Psoas muscle (tissue), 8 donors: ENCODE measurements around the gene COX6A2. TPM values are rescaled to one million over a fixed set of nuclear protein-coding genes. Genes with fewer than 3 reads are reported as not detected.

ENCODE experiments used
- ATAC-seq, 4 donors: fragments of 200-7000 bp; cut with Tn5 transposase; one replicate each; pipeline ENCODE4 v1.9.1; 2020; ENCODE audit warnings: moderate library complexity in 3 of 4, mild to moderate bottlenecking in 2 of 4
- DNase-seq, 2 donors: peaks; one replicate each; pipeline ENCODE4 v3.0.0-alpha.2; 2020
- H3K27ac ChIP-seq: fragments of 200-600 bp; one replicate; pipeline ENCODE4 v1.8.0; 2022
- H3K27me3 ChIP-seq, 3 donors: fragments of 200-600 bp in 1 of 3; one replicate each; pipeline versions ENCODE4 v1.6.1 to v1.8.0; 2013 to 2022; ENCODE audit warnings: low read length in 2 of 3, mild to moderate bottlenecking in 2 of 3, moderate library complexity in 1 of 3; ENCODE audit not compliant: insufficient read depth in 3 of 3
- H3K36me3 ChIP-seq, 2 donors: fragments of 200-600 bp in 1 of 2; one replicate each; pipeline versions ENCODE4 v1.6.1 to v1.8.0; 2013 to 2022; ENCODE audit warnings: low read depth in 1 of 2, mild to moderate bottlenecking in 1 of 2, moderate library complexity in 1 of 2; ENCODE audit not compliant: insufficient read depth in 1 of 2
- H3K4me1 ChIP-seq: fragments of 200-600 bp; one replicate; pipeline ENCODE4 v1.8.0; 2022
- H3K4me3 ChIP-seq: fragments of 200-600 bp; one replicate; pipeline ENCODE4 v1.8.0; 2022; ENCODE audit warnings: mild to moderate bottlenecking
- H3K9me3 ChIP-seq: fragments of 200-600 bp; one replicate; pipeline ENCODE4 v1.8.0; 2022
- WGBS, 3 donors: extraction: QIAGEN DNeasy Blood & Tissue Kit; methylation state at CpG; one replicate each; pipeline versions ENCODE4 v1.1.6 to v1.1.7; 2013; 5-methylcytosine and 5-hydroxymethylcytosine counted together
- intact Hi-C, 2 donors: fragments of 100-400 bp; cut with DNase I; formaldehyde crosslinking; loops; one replicate each; pipeline versions ENCODE4 v1.11.0 to v1.14.2; 2022
- polyA plus RNA-seq, 3 donors: library from polyadenylated mRNA; stranded (reverse); fragments of 200-250 nt; gene quantifications; one replicate each; pipeline ENCODE4 v1.2.3, GENCODE V29; 2013
- total RNA-seq, 4 donors: library from RNA; stranded (reverse); fragmentation: NEBNext Ultra II Directional in 2 of 4; extraction: Animal tissue kit (Norgen Biotek cat#: 25700) in 2 of 4; gene quantifications; one replicate each; pipeline versions ENCODE4 v1.2.1 to v1.2.4, GENCODE V29; 2021 to 2023
- TF ChIP-seq, protein P1 (sequence below): fragments of 200-600 bp; IDR thresholded peaks from one replicate; pipeline ENCODE4 v1.8.0; 2022; ENCODE audit warnings: antibody characterized with exemption
- donor health status: healthy with polysubstance abuse.
- donor health status: DM: no; HTN: no; CAD: no; lungs with moderate emphysema.
- donor health status: Bipolar disorder and iron deficiency.
- donor health status: healthy.
- donor health status: DM: yes; HTN: yes; CAD: no.
- donor health status: DM: no; HTN: no; CAD: no.
- donor health status: DM: no; HTN: no; CAD: no.
- donor health status: DM: yes; HTN: yes; CAD: no.

Gene COX6A2
- total and polyA plus RNA-seq, 7 donors, result 1,027 to 3,792 (median 1,232) TPM

DNA sequence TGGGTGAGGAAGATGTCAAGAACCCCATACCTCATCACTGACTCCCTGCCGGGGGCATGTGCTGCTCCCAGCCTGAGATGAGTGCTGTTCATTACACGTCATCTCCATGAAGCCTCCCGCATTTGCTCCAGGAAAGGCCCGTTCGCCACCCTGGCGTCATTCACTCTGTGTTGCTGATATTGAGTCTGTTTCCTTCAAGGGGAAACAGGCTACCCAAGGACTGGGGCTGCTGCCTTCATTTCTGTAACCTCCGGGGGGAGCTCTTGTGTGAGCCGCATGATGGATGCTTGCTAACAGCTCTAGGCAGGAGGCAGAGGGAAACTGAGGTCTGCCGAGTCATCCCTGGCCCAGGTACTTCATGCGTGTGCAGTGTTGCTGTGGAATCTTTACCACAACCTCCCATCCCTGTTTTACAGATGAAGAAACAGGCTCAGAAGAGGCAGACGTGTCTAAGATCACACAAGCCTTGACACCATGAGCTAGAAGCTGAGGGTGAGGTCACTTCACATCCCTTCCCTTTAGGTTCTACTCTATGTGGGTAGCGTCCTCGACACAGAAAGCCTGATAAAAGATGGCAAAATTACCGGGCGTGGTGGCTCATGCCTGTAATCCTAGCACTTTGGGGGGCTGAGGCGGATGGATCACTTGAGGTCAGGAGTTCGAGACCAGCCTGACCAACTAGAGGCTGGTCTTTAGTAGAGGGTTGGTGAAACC is 27.6 kb upstream of the COX6A2 start:
- H3K27ac ChIP-seq, result peak overlapping the region; percentile 100
- DNase-seq, result peak in 1 of 2 donors; percentile 48

DNA sequence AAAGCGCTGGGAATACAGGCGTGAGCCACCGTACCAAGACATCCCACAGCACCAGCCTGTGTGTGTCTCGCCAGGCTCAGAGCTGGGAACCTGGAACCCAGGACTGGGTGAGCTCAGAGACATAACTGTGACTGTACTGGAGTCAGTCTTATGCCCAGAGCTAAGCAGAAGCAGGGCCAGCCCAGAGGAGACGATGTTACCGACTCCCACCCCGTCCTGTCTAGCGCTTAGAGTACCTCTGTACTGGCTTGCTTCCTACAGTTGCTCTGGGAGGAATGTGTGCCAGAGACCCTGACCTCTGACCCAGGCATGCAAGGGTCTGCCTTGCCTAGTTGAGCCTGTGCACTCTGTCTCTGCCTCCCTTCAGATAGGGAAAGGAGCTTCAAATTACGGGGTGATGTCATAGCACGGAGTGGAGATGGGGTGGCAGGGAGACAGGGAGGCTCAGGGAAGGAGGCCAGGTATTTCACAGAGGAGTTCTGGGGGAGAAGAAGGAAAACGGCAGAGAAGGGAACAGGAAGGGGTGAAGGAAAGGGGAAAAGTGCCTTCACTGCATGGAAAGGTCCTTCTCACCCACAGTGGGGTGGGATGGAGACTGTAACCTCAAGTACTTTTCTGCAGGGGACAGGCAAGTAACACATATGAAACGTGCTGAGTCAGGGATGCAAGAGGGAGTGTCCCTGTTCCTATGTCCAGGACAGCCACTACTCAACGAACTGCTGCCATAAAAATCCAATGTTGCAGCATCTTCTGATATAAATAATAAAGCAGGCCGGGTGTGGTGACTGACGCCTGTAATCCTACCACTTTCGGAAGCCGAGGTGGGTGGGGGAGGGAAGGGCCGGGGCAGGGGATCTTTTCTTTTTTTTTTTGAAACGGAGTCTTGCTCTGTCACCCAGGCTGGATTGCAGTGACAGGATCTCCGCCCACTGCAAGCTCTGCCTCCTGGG is 25.4 kb upstream of the COX6A2 start:
- H3K4me3 ChIP-seq, result peak overlapping the region; percentile 49
- 29 to 46% (median 30%) methylated on average over 20 of the region's 20 CpGs for WGBS, 3 donors

More for the DNA sequence above, 27.6 kb upstream of the COX6A2 start:
- H3K27me3 ChIP-seq, result no peaks in the 10 kb centered on the region
- intact Hi-C loops, result loop anchor here in 1 of 2 donors (10.0 kb wide), 1 partner anchor 241 kb away; the partner anchor contains the start of genes PYDC1 and TRIM72
- H3K4me3 ChIP-seq, result peak overlapping the region; percentile 98
- H3K9me3 ChIP-seq, result no peaks in the 10 kb centered on the region
- ATAC-seq, result no peak
- peaks cover under 1 to 3% of the 10 kb centered on the region in 2 donors for H3K36me3 ChIP-seq
- WGBS, 3 donors, result 67 to 76% (median 69%) methylated on average over 17 of the region's 17 CpGs
- H3K4me1 ChIP-seq, result peaks cover 75% of the 10 kb centered on the region
- TF ChIP-seq, protein P1, sequence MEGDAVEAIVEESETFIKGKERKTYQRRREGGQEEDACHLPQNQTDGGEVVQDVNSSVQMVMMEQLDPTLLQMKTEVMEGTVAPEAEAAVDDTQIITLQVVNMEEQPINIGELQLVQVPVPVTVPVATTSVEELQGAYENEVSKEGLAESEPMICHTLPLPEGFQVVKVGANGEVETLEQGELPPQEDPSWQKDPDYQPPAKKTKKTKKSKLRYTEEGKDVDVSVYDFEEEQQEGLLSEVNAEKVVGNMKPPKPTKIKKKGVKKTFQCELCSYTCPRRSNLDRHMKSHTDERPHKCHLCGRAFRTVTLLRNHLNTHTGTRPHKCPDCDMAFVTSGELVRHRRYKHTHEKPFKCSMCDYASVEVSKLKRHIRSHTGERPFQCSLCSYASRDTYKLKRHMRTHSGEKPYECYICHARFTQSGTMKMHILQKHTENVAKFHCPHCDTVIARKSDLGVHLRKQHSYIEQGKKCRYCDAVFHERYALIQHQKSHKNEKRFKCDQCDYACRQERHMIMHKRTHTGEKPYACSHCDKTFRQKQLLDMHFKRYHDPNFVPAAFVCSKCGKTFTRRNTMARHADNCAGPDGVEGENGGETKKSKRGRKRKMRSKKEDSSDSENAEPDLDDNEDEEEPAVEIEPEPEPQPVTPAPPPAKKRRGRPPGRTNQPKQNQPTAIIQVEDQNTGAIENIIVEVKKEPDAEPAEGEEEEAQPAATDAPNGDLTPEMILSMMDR, result peak; percentile 9

DNA sequence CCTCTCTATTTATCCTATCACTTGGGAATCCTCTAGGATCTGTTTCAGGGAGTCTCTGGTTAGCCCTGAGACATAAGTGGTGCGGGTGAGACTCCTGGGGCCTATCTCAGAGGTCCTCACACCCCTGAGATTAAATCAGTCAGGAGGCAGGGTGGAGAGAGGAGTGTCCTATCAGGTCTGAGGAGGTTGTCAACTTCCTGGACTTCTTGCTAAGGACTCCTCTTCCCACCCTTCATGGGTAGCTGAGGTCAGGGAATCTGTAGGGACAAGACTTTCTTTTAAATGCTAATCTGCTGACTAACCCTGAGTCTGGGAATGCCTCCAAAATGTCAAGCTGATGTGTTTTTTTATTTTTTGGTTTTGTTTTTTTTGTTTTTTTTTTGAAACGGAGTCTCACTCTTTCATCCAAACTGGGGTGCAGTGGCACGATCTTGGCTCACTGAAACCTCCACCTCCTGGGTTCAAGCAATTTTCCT is 24.5 kb upstream of the COX6A2 start:
- H3K4me1 ChIP-seq, result peaks cover 62% of the 10 kb centered on the region
- H3K36me3 ChIP-seq, result peaks cover 0 to 3% of the 10 kb centered on the region in 2 donors
- TF ChIP-seq, protein P1, result no peak
- DNase-seq (peak in 1 of 2 donors; percentile 41), ATAC-seq (peak in 3 of 4 donors; percentile 27 to 48 (median 29))
- 53 to 70% (median 61%) methylated on average over 3 of the region's 3 CpGs for WGBS, 3 donors
- H3K4me3 ChIP-seq, result peak overlapping the region; percentile 49
- H3K27me3 ChIP-seq, result no peaks in the 10 kb centered on the region
- no peaks in the 10 kb centered on the region for H3K9me3 ChIP-seq
- intact Hi-C loops, result loop anchor here (5.0 to 10.0 kb wide), 2 partner anchors 238 to 345 kb away; partner anchors contain the start of genes BCKDK (in 1 of the 2), PYDC1 (in 1 of the 2) and TRIM72 (in 1 of the 2)
- peak overlapping the region; percentile 100 for H3K27ac ChIP-seq

More for the DNA sequence above, 25.4 kb upstream of the COX6A2 start:
- intact Hi-C loops, result loop anchor here (5.0 to 10.0 kb wide), 2 partner anchors 239 to 346 kb away; partner anchors contain the start of genes BCKDK (in 1 of the 2), PYDC1 (in 1 of the 2) and TRIM72 (in 1 of the 2)
- Histone ChIP-seq H3K36me3 (peaks cover 0 to 3% of the 10 kb centered on the region in 2 donors), H3K9me3 (no peaks in the 10 kb centered on the region), H3K27ac (peak overlapping the region; percentile 100), H3K27me3 (no peaks in the 10 kb centered on the region), H3K4me1 (peaks cover 67% of the 10 kb centered on the region)
- peak; percentile 58 to 77 (median 74) for ATAC-seq
- DNase-seq, result peak; percentile 77 to 87
- TF ChIP-seq, protein P1, result no peak

DNA sequence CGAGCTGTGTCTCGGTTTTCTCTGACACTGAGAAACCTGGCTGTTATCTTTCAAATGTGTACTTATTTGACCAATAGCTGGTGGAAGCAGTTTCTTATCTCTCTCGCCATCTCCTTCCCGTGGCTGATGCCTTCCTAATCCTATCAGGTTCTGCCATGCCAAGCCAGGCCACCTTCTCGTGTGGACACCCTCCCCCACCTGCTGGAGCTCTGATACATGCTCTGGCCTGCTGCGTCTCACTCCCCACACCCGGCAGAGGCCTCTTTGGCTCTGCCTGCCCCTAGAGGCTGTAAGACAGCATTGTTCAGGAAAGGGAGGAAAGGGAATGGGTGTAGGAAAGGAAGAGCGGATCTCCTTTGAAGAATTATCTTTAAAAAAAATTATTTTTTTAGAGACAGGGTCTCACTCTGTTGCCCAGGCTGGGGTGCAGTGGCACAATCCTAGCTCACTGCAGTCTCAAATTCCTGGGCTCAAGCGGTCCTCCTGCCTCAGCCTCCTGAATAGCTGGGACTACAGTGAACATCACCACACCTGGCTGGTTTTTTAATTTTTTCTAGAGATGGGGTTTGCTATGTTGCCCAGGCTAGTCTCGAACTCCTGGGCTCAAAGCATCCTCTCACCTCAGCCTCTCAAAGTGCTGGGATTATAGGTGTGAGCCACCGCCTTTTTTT is 23.7 kb upstream of the COX6A2 start:
- Histone ChIP-seq H3K4me3 (no peak overlapping the region), H3K4me1 (peaks cover 53% of the 10 kb centered on the region), H3K36me3 (no peaks in the 10 kb centered on the region), H3K9me3 (no peaks in the 10 kb centered on the region), H3K27me3 (no peaks in the 10 kb centered on the region), H3K27ac (peak overlapping the region; percentile 100)
- 49 to 58% (median 53%) methylated on average over 11 of the region's 11 CpGs for WGBS, 3 donors
- intact Hi-C loops, result loop anchor here (5.0 to 10.0 kb wide), 2 partner anchors 237 to 345 kb away; partner anchors contain the start of genes BCKDK (in 1 of the 2), PYDC1 (in 1 of the 2) and TRIM72 (in 1 of the 2)
- ATAC-seq, result peak; percentile 61 to 69 (median 64)
- TF ChIP-seq, protein P1, result peak; percentile 49
- DNase-seq, result peak; percentile 61 to 80
